OCI-LY7 (cell line): ENCODE data around the gene LOX. TPM values are rescaled to one million over a fixed set of nuclear protein-coding genes. Genes with fewer than 3 reads are reported as not detected.

Experiments used
- BruUV-seq: library from RNA; stranded (reverse); fragments of 400-500 nt; replicated peaks from 2 replicates; lab custom pipeline; 2021; lab: Mats Ljungman, UMichigan
- CTCF ChIA-PET: fragments of 300-600 bp; sonication (Branson Sonifier 250); formaldehyde crosslinking; loops from one replicate; lab custom pipeline; 2022; ENCODE audit warnings: antibody characterized with exemption; ENCODE audit not compliant: unreplicated experiment; lab: Charles Lee
- POLR2A ChIA-PET: fragments of 300-600 bp; sonication (Branson Sonifier 250); formaldehyde crosslinking; loops from one replicate; lab custom pipeline; 2022; ENCODE audit warnings: antibody characterized with exemption; lab: Charles Lee
- DNase-seq: peaks from one replicate; pipeline ENCODE4 v3.0.0-alpha.2; 2015; ENCODE audit warnings: low spot score
- H2AFZ ChIP-seq: fragments of 200-600 bp; sonication (generic), shearing (Covaris generic); 2 replicates; pipeline ENCODE4 v1.6.1; 2014; ENCODE audit warnings: mild to moderate bottlenecking, antibody characterized with exemption, low read length, moderate library complexity
- H3K27ac ChIP-seq: fragments of 200-600 bp; sonication (generic); 2 replicates; pipeline ENCODE4 v1.5.1; 2014; ENCODE audit warnings: mixed run types, low read depth, mild to moderate bottlenecking, moderate library complexity, low read length, inconsistent platforms; ENCODE audit not compliant: poor library complexity, severe bottlenecking
- H3K36me3 ChIP-seq: fragments of 200-600 bp; sonication (generic); 2 replicates; pipeline ENCODE4 v1.6.1; 2014; ENCODE audit warnings: mild to moderate bottlenecking, antibody characterized with exemption, low read length, moderate library complexity, mixed read lengths; ENCODE audit not compliant: insufficient read depth
- H3K4me1 ChIP-seq: fragments of 200-600 bp; sonication (generic); 2 replicates; pipeline ENCODE4 v1.5.1; 2014; ENCODE audit warnings: mild to moderate bottlenecking, low read length; ENCODE audit not compliant: insufficient read depth, poor library complexity, severe bottlenecking
- H3K4me2 ChIP-seq: fragments of 200-600 bp; sonication (generic); 2 replicates; pipeline ENCODE4 v1.6.1; 2014; ENCODE audit warnings: mild to moderate bottlenecking, low read length
- H3K4me3 ChIP-seq: fragments of 200-600 bp; sonication (generic); 2 replicates; pipeline ENCODE4 v1.5.1; 2014; ENCODE audit warnings: mild to moderate bottlenecking, low read depth, low read length; ENCODE audit not compliant: poor library complexity, severe bottlenecking
- H3K79me2 ChIP-seq: fragments of 200-600 bp; sonication (generic); 2 replicates; pipeline ENCODE4 v1.6.1; 2016; ENCODE audit warnings: low read depth, mild to moderate bottlenecking, low read length, moderate library complexity, mixed read lengths; ENCODE audit not compliant: insufficient read depth
- H3K9me2 ChIP-seq: fragments of 200-600 bp; sonication (generic); 2 replicates; pipeline ENCODE4 v1.6.1; 2016; ENCODE audit warnings: mild to moderate bottlenecking, low read length, mixed read lengths; ENCODE audit not compliant: insufficient read depth
- H3K9me3 ChIP-seq: fragments of 200-600 bp; sonication (generic); 2 replicates; pipeline ENCODE4 v1.6.1; 2014; ENCODE audit warnings: mild to moderate bottlenecking, mixed run types, low read length, mixed read lengths
- H4K20me1 ChIP-seq: fragments of 200-600 bp; sonication (generic); 2 replicates; pipeline ENCODE4 v1.6.1; 2014; ENCODE audit warnings: mild to moderate bottlenecking, antibody characterized with exemption, low read length, moderate library complexity, mixed read lengths; ENCODE audit not compliant: insufficient read depth
- EZH2phosphoT487 ChIP-seq: fragments of 200-600 bp; sonication (generic); IDR thresholded peaks from 2 replicates; pipeline ENCODE4 v1.6.1; 2018; ENCODE audit warnings: low read depth, borderline replicate concordance, mild to moderate bottlenecking, mixed run types, antibody characterized with exemption, low read length, moderate library complexity, mixed read lengths
- intact Hi-C: fragments of 100-400 bp; cut with micrococcal nuclease; formaldehyde crosslinking; loops from one replicate; pipeline ENCODE4 v1.10.0; 2022; ENCODE audit not compliant: unreplicated experiment
- total RNA-seq, 2 experiments: library from RNA; depleted of rRNA in 1 of 2; stranded (reverse); fragments of >200 nt in 1 of 2; shearing (Covaris generic) in 1 of 2; gene quantifications; 2 replicates each; pipeline ENCODE4 v1.2.3, GENCODE V29; 2014 to 2022
- TF ChIP-seq, protein P1 (sequence below): fragments of 200-600 bp; sonication (generic); conservative IDR thresholded peaks from 2 replicates; pipeline ENCODE4 v1.5.1; 2014; ENCODE audit warnings: mild to moderate bottlenecking, antibody characterized with exemption, low read length, moderate library complexity, mixed read lengths

The LOX gene
- total RNA-seq, 2 experiments from 2014 or later = not detected

DNA sequence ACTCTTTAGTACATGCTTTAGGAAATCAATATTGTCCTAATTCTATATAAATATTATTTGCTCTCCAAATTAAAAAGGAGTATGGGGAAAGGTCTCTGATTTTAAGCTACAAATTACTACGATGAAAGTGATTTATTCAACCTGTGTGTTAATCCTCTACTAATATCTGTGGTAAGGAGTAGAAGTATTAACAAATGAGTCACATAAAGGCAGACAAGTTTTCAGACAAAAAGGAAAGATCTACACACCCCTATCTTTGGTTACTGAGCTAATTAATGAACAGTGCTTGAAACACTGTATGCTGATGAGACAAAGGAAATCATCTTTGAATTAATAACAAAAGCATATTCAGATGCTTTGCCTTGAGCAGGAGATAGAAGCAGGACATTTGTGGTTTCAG is 15.9 kb downstream of the LOX start:
- no peaks in the 10 kb centered on the region for H3K79me2 ChIP-seq
- no peaks in the 10 kb centered on the region for H3K36me3 ChIP-seq
- H3K4me2 ChIP-seq = no peak overlapping the region
- no peaks in the 10 kb centered on the region for H3K9me2 ChIP-seq
- POLR2A ChIA-PET = interaction anchor here (0.6 to 1.0 kb wide), 2 partner anchors 92 to 103 kb away, joined by 3 read pairs; no protein-coding TSS in a partner anchor
- no peaks in the 10 kb centered on the region for H3K4me1 ChIP-seq
- H3K27ac ChIP-seq = no peak overlapping the region
- intact Hi-C loops = no loop called here
- DNase-seq = no peak
- BruUV-seq = no TSS peak
- H3K4me3 ChIP-seq = no peak overlapping the region
- H3K9me3 ChIP-seq = no peaks in the 10 kb centered on the region
- TF ChIP-seq, protein P1, sequence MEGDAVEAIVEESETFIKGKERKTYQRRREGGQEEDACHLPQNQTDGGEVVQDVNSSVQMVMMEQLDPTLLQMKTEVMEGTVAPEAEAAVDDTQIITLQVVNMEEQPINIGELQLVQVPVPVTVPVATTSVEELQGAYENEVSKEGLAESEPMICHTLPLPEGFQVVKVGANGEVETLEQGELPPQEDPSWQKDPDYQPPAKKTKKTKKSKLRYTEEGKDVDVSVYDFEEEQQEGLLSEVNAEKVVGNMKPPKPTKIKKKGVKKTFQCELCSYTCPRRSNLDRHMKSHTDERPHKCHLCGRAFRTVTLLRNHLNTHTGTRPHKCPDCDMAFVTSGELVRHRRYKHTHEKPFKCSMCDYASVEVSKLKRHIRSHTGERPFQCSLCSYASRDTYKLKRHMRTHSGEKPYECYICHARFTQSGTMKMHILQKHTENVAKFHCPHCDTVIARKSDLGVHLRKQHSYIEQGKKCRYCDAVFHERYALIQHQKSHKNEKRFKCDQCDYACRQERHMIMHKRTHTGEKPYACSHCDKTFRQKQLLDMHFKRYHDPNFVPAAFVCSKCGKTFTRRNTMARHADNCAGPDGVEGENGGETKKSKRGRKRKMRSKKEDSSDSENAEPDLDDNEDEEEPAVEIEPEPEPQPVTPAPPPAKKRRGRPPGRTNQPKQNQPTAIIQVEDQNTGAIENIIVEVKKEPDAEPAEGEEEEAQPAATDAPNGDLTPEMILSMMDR = no peak
- TF ChIP-seq EZH2phosphoT487 = no peak
- CTCF ChIA-PET = no interaction called here
- H2AFZ ChIP-seq = no peak overlapping the region
- H4K20me1 ChIP-seq = no peaks in the 10 kb centered on the region

DNA sequence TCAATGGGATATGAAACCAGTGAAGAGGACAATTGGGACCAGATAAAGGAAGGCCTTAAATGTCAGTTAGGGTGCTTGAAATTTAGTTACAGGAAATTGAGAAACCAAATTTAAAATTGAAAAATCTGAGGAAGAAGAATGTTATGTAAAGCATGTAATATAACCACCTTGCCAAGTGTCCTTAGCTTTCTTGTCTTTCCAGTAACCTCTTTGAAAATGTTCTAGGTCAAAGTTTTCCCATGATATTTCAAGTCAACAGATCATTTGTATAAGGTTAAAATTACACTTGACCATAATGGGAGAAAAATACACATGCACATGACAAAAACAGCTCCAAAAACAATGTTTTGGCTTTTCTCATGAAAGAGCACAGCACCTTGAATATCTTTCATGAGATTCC is 21.1 kb downstream of the LOX start:
- intact Hi-C loops = no loop called here
- H3K9me2 ChIP-seq = no peaks in the 10 kb centered on the region
- H3K4me3 ChIP-seq = no peak overlapping the region
- no peaks in the 10 kb centered on the region for H3K9me3 ChIP-seq
- H3K27ac ChIP-seq = no peak overlapping the region
- H3K79me2 ChIP-seq = no peaks in the 10 kb centered on the region
- POLR2A ChIA-PET = interaction anchor here (0.6 kb wide), 1 partner anchor 10 kb away, joined by 4 read pairs; no protein-coding TSS in a partner anchor
- TF ChIP-seq EZH2phosphoT487 = no peak
- TF ChIP-seq, protein P1 = no peak
- CTCF ChIA-PET = no interaction called here
- no peaks in the 10 kb centered on the region for H3K36me3 ChIP-seq
- no TSS peak for BruUV-seq
- no peak overlapping the region for H3K4me2 ChIP-seq
- H4K20me1 ChIP-seq = no peaks in the 10 kb centered on the region
- no peak for DNase-seq
- H3K4me1 ChIP-seq = no peaks in the 10 kb centered on the region
- H2AFZ ChIP-seq = no peak overlapping the region

DNA sequence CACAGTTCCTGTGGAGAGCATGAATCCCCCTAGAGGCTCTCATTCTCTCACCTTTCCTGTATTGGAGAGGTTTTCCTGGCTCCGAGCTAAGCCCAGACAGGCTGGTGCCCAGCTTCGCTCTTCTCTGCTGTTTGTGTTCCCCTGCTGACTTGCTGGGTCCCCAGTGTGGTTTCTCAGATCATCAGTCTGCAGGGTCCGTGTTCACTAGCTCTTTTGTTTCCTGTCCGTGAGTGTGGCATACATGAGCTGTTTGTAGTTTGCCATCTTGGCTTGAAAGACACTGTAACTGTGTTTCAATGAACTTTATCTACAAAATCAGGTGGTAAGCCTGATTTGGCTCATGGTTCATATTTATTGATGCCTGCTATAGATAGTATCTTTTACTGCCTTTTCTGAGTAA is 23.8 kb downstream of the LOX start:
- no peaks in the 10 kb centered on the region for H3K36me3 ChIP-seq
- no peaks in the 10 kb centered on the region for H4K20me1 ChIP-seq
- intact Hi-C loops = no loop called here
- H3K4me1 ChIP-seq = no peaks in the 10 kb centered on the region
- no peaks in the 10 kb centered on the region for H3K79me2 ChIP-seq
- no peaks in the 10 kb centered on the region for H3K9me3 ChIP-seq
- ChIA-PET POLR2A (interaction anchor here (0.9 to 2.2 kb wide), 2 partner anchors 9 to 10 kb away, joined by 3 to 5 read pairs; no protein-coding TSS in a partner anchor), CTCF (no interaction called here)
- H2AFZ ChIP-seq = no peak overlapping the region
- TF ChIP-seq EZH2phosphoT487 = no peak
- TF ChIP-seq, protein P1 = no peak
- DNase-seq = no peak
- H3K4me3 ChIP-seq = no peak overlapping the region
- no peaks in the 10 kb centered on the region for H3K9me2 ChIP-seq
- no peak overlapping the region for H3K27ac ChIP-seq
- no TSS peak for BruUV-seq
- H3K4me2 ChIP-seq = no peak overlapping the region
